Transverse colon (tissue), 4 donors: ENCODE data around the gene SEMA3F. TPM values are rescaled to one million over a fixed set of nuclear protein-coding genes. Genes with fewer than 3 reads are reported as not detected.

Experiments used
- DNase-seq: peaks from one replicate; pipeline ENCODE4 v3.0.0-alpha.2; 2019
- H3K27ac ChIP-seq, 4 donors: fragments of 200-600 bp; sonication (generic); 2 replicates each; pipeline ENCODE4 v1.5.1; 2016 to 2018; ENCODE audit warnings: inconsistent platforms in 4 of 4
- H3K27me3 ChIP-seq: fragments of 200-600 bp; sonication (generic); 2 replicates; pipeline ENCODE4 v1.5.1; 2017; ENCODE audit warnings: inconsistent platforms
- H3K36me3 ChIP-seq, 4 donors: fragments of 200-600 bp; sonication (generic); 2 replicates each; pipeline ENCODE4 v1.5.1; 2017 to 2019; ENCODE audit warnings: inconsistent platforms in 4 of 4
- H3K4me1 ChIP-seq, 4 donors: fragments of 200-600 bp; sonication (generic); 2 replicates each; pipeline ENCODE4 v1.5.1; 2017 to 2020; ENCODE audit warnings: inconsistent platforms in 4 of 4
- H3K4me3 ChIP-seq, 4 donors: fragments of 200-600 bp; sonication (generic); 1 replicate in 1 of 4; 2 replicates in 3 of 4; pipeline versions ENCODE4 v1.5.1 to v1.6.1; 2017 to 2019; ENCODE audit warnings: inconsistent platforms in 4 of 4
- H3K9me3 ChIP-seq, 2 donors: fragments of 200-600 bp; sonication (generic); 2 replicates each; pipeline ENCODE4 v1.5.1; 2017 to 2019; ENCODE audit warnings: inconsistent platforms in 2 of 2
- CTCF ChIP-seq, 5 experiments: fragments of 200-600 bp in 3 of 5; fragments of 450-650 bp in 2 of 5; sonication (generic) in 3 of 5; IDR thresholded peaks; 1 replicate in 2 of 5; 2 replicates in 3 of 5; pipeline ENCODE4 v1.5.1; 2016 to 2017; ENCODE audit warnings: antibody characterized with exemption in 5 of 5, inconsistent platforms in 3 of 5, mild to moderate bottlenecking in 2 of 5, moderate library complexity in 1 of 5
- EP300 ChIP-seq: sonication (generic); formaldehyde crosslinking; IDR thresholded peaks from one replicate; pipeline ENCODE4 v1.6.1; 2017; ENCODE audit warnings: antibody characterized with exemption, low read depth
- POLR2A ChIP-seq: fragments of 450-650 bp; IDR thresholded peaks from one replicate; pipeline ENCODE4 v1.6.1; 2016; ENCODE audit warnings: antibody characterized with exemption, mild to moderate bottlenecking, moderate library complexity
- POLR2AphosphoS5 ChIP-seq, 3 donors: sonication (generic); formaldehyde crosslinking; IDR thresholded peaks; one replicate each; pipeline ENCODE4 v1.6.1; 2016; ENCODE audit warnings: antibody characterized with exemption in 3 of 3
- WGBS, 2 donors: methylation state at CpG; one replicate each; pipeline ENCODE4 v1.1.5; 2018; ENCODE audit warnings: low coverage in 1 of 2; 5-methylcytosine and 5-hydroxymethylcytosine counted together
- in situ Hi-C, 4 donors: fragments of 200-750 bp; cut with MboI; loops; one replicate each; pipeline versions ENCODE4 v1.15.0 to v1.15.1; 2017; ENCODE audit warnings: low sequenced_read_pairs in 3 of 4, low pct_ligation_motif_present in 1 of 4, low pct_unique_long_range_greater_than_20kb in 1 of 4
- intact Hi-C: fragments of 100-400 bp; cut with DNase I; formaldehyde crosslinking; loops from one replicate; pipeline ENCODE4 v1.15.1; 2023; ENCODE audit warnings: low total_unique reads
- total RNA-seq, 4 donors: library from RNA; depleted of rRNA; stranded (reverse); fragments of >200 nt; gene quantifications; one replicate each; pipeline ENCODE4 v1.1.0, GENCODE V29; 2016

SEMA3F gene
- total RNA-seq, 4 donors from 2014 or later: 1.9 to 30.6 (median 3.8) TPM

- Histone ChIP-seq H3K36me3 (no peaks in the 10 kb centered on the region), H3K4me3 (no peak overlapping the region), H3K9me3 (no peaks in the 10 kb centered on the region), H3K4me1 (peaks cover 0 to 23% (median 10%) of the 10 kb centered on the region in 4 donors), H3K27ac (no peak overlapping the region), H3K27me3 (no peaks in the 10 kb centered on the region)
- 62% methylated on average over 16 of the region's 16 CpGs; no CpG with 5 or more reads in 1 of the 2 donors for WGBS, 2 donors
- in situ Hi-C loops: loop anchor here in 2 of 4 donors (10.0 kb wide), 2 partner anchors 58 to 68 kb away; partner anchors contain the start of gene GNAT1 (in 1 of the 2)
- intact Hi-C loops: loop anchor here (10.0 kb wide), 1 partner anchor 148 kb away; the partner anchor contains the start of gene LSMEM2
- TF ChIP-seq POLR2AphosphoS5 (IDR thresholded peaks at IDR 0.05) (no peak), EP300 (no peak), CTCF (IDR thresholded peaks at IDR 0.05) (no peak), POLR2A (no peak)
- DNase-seq: no peak
These were observed 28.6 kb upstream of the SEMA3F start for GRCh38 chr3:50126287-50127211.

- no peak overlapping the region for H3K27ac ChIP-seq
- in situ Hi-C loops: loop anchor here in 2 of 4 donors (10.0 kb wide), 2 partner anchors 58 to 68 kb away; partner anchors contain the start of gene GNAT1 (in 1 of the 2)
- TF ChIP-seq POLR2AphosphoS5 (IDR thresholded peaks at IDR 0.05): no peak
- no peak for TF ChIP-seq POLR2A
- no peak for TF ChIP-seq EP300
- no peak for TF ChIP-seq CTCF (IDR thresholded peaks at IDR 0.05)
- H3K36me3 ChIP-seq: no peaks in the 10 kb centered on the region
- 84 to 100% methylated on average over 1 to 7 of the region's 8 CpGs for WGBS, 2 donors
- no peak overlapping the region for H3K4me3 ChIP-seq
- intact Hi-C loops: loop anchor here (10.0 kb wide), 1 partner anchor 148 kb away; the partner anchor contains the start of gene LSMEM2
- no peaks in the 10 kb centered on the region for H3K27me3 ChIP-seq
- no peaks in the 10 kb centered on the region for H3K9me3 ChIP-seq
- DNase-seq: no peak
- H3K4me1 ChIP-seq: peaks cover 0 to 23% (median 10%) of the 10 kb centered on the region in 4 donors
These were observed 27.9 kb upstream of the SEMA3F start for GRCh38 chr3:50127251-50127691.

- no peaks in the 10 kb centered on the region for H3K9me3 ChIP-seq
These were observed 27.1 kb upstream of the SEMA3F start for GRCh38 chr3:50128001-50128400.

More at GRCh38 chr3:50128001-50128400, 27.1 kb upstream of the SEMA3F start:
- TF ChIP-seq CTCF (IDR thresholded peaks at IDR 0.05): no peak
- TF ChIP-seq POLR2AphosphoS5 (IDR thresholded peaks at IDR 0.05): no peak
- no peak for TF ChIP-seq EP300
- Histone ChIP-seq H3K36me3 (no peaks in the 10 kb centered on the region), H3K27me3 (no peaks in the 10 kb centered on the region), H3K4me3 (no peak overlapping the region), H3K27ac (no peak overlapping the region), H3K4me1 (peaks cover 0 to 23% (median 10%) of the 10 kb centered on the region in 4 donors)
- intact Hi-C loops: loop anchor here (10.0 kb wide), 1 partner anchor 147 kb away; the partner anchor contains the start of gene LSMEM2
- no peak for DNase-seq
- WGBS, 2 donors: 80 to 94% methylated on average over 3 to 4 of the region's 4 CpGs
- in situ Hi-C loops: loop anchor here in 2 of 4 donors (10.0 kb wide), 2 partner anchors 57 to 67 kb away; partner anchors contain the start of gene GNAT1 (in 1 of the 2)
